Non-pigmented ciliary epithelial cell (primary cell): ENCODE measurements around the gene GPR141.

Experiments used
- DNase-seq: peaks from one replicate; pipeline ENCODE4 v3.0.0-alpha.2; 2010; ENCODE audit warnings: low read depth

The GPR141 gene, protein sequence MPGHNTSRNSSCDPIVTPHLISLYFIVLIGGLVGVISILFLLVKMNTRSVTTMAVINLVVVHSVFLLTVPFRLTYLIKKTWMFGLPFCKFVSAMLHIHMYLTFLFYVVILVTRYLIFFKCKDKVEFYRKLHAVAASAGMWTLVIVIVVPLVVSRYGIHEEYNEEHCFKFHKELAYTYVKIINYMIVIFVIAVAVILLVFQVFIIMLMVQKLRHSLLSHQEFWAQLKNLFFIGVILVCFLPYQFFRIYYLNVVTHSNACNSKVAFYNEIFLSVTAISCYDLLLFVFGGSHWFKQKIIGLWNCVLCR

GRCh38 chr7:37683246-37684120 lies at the start of gene GPR141:
GPR141 (plus strand) TSS chr7:37683766; CDS start chr7:37740394, 56,628 bp downstream.
- DNase-seq: no peak

DNA sequence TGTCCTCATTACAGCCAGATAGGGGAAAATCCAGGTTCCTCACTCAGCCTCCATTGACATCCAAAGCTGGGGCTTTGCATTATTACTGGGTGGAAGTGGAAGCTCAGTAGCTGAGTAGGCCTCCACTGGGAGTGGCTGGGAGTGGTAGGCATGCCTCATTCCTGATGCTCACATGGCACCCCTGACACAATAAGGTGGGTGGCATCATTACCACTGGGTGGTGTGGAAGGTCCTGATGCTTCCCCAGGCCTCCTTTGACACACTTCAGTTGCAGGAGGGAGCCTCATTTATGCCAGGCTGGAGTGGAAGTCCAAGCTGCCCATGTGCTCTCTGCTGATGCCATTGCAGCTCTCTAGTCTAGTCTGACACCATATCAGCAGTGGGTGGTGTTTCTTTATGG lies 48.2 kb upstream of the GPR141 start:
- no peak for DNase-seq

DNA sequence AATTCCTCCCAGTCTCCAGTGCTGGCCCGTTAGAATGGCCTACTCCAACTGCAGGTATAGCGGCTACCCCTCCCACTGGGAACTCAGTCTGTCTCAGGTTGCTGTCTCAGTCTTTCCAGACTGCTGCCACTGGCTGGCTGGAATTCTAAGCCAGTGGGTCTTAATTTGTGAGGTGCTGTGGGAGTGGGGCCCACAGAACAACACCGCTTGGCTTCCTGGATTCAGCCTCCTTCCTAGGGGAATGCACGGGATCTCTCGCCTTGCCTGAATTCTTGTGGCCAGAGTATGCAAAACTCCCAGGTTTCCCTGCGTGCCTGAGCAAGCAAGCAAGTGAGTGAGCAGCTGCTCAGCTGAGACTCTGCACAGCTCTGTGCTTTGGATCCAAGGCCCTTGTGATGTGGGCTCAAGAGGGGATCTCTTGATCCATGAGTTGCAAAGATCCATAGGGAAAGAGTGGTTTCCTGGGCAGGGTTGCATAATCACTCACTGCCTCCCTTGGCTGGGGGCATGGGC lies 41.5 kb upstream of the GPR141 start:
- DNase-seq: no peak

DNA sequence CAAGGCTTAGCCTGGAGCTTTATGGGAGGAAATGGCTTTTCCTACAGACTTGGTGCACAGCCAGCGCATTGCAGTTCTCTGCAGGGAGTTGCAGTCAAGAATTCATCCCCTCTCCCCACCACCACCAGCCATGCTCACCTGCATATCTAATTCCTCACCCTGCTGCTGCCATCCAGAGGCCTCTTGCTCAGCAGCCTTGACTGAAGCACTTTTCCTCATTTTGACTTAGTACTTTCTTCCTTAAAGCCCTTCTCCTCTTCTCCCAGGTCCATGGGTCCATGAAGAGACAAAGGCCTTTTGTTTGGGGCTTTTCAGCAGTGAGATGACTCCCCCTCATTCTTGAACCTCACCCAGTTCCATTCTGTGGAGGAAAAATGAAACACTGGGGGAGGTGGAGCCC lies 39.7 kb upstream of the GPR141 start:
- DNase-seq: no peak

DNA sequence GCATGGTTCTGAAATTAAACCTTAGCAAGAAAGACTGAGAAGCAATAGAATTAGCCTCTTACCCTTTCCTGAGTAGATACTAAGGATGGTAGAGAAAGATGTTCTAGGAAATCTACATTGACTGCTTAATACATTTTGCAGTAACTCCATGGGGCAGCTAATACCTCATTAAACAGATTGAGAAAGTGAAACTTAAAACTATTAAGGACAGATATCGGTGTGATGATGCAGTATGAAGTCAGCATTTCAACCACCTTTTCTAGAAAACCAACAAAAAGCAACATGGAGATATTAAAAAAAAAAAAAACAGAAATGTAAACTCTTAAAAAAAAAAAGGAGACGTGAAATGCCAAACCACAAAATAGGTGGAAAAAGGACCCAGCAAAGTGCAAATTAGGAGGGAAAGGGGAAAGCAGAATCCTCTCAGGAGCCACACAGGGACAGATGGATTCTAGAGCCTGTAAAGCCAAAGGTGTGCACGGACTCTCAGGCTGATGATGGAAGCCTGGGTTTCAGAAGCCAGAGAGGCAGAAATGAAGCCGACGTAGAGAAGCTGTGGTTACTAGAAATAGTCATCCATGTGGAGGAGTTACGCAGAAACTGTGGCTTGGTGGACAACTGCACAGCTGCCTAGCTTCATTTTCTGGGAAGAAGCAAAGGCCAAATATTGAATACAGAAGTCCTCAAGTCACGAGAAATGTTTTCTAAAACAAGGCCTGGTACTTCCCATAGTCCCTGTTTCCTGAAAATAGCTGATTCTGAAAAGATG lies 38.1 kb upstream of the GPR141 start:
- DNase-seq: no peak

DNA sequence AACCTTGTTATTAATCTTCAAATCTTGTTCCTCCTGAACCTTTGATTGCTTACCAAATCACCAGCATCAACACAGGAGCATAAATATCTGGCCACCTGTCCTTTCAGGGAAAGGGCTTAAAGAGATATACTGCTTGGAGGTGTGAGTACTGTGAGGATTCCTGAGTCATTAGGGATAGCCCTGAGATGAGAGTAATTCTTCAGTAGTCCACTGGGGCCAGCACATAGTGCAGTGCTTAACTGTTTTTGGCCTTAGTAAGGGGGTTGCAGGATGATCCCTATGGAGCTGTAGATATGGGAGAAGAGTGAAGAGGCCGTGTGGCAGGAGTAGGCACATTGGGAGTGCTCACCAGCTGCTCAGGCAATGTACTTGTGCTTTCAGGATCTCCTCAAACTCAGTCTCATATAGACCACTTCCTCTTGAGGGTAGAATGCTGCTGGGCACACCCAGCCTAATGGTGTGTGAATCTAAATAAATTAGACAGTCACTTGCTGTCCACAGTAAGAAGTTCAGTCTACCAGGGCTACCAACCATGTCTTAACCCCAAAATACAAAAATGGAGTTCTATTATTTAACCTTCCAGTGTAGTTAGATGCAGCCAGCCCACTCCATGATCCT lies 26.5 kb upstream of the GPR141 start:
- DNase-seq: no peak

DNA sequence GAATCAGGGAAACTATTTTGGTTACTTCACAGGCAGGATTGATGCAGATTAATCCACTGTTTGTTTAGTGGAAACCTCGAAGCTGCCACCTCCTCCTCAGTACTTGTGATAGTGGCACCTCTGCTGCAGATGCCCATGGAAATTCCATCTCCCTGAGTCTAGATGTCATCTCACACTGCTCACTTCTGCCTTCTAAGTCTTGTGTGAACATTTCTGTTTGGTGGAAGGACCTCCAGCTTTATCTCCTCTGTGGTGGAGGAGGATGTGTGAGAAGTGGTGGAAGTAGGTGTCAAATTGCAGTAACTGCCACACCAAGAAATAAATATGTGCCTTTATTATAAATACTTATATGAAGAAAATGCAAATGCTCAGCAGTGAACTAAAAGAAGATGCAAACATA lies 25.8 kb upstream of the GPR141 start:
- DNase-seq: no peak

DNA sequence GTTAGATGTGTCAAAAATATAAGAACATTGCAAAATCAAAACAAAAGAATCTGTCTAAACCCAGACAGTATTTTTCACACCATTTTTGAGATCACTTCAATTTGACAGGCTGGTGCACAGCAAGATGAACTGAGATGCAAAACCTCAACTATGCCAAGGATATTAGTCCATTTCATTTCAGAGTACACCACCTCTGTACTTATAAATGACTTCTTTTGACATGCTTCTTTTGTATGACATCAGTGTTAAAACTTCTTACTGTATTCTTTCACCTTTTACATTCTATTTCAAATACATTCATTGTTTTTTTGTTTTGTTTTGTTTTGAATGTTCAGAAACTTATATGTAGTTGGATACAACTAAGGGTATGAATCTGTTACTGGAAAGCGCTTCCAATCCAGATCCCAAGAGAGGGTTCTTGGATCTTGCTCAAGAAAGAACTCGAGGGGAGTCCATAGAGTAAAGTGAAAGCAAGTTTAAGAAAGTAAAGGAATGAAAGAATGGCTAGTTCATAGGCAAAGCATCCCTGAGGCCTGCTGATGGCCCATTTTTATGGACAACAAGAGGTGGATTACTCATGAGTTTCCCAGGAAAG lies 23.5 kb upstream of the GPR141 start:
- no peak for DNase-seq

DNA sequence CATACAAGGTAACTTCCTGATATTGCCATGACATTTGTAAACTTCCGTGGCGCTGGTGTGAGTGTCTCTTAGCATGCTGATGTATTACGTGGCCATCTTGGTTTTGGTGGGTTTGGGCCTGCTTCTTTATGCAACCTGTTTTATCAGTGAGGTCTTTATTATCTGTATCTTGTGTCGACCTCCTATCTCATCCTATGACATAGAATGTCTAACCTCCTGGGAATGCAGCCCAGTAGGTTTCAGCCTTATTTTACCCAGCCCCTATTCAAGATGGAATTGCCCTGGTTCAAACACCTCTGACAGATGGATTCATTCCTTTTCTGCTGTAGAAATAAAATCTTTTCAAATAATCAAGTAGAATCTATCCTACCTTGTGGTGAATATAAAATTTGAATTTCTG lies 23.0 kb upstream of the GPR141 start:
- no peak for DNase-seq

DNA sequence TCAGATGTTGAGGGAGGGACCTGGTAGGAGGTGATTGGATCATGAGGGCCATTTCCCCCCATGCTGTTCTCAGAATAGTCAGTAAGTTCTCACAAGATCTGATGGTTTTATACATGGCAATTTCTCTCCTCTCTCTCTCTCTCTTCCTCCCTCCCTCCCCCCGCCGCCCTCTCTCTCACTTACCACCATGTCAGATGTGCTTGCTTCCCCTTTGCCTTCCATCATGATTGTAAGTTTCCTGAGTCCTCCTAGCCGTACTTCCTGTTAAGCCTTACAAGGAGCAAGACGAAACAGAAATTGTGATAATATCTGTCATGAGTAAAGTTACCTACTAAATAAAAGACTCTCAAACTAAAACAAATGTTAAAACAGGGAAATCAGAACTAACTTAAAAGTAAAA lies 19.9 kb upstream of the GPR141 start:
- no peak for DNase-seq

DNA sequence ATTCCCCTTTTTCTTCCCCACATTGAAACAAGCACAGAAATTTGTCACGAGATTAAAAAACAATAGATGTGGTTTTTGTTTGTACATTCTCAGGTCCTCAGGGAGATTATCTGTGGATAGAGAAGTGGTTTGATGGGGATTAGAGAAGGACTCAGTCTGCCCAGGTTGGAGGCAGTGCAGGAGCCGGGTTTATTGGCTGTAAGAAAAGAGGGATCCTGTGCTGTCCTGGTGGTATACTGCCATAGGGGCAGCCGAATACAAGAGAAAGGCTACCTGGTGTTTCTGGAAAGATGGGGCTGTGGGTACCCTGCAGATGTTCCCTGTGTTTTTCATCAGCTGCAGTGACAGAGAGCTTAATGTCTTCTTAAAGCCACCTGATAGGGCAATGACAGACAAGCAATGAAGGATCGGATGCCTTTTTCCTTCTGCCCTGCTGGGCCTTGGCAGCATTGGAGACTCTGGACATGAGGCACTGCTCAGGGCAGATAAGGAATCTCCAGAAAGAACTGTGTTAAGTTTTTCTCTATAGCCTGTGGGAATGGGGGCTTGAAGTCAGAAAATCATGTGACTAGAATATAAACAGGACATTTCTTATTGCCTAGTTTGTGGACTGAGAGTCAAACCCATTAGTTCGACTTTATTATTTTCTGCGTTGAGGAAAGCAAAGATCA lies 18.1 kb upstream of the GPR141 start:
- no peak for DNase-seq

GRCh38 chr7:37666026-37666799 lies 17.4 kb upstream of the GPR141 start:
- DNase-seq: no peak

DNA sequence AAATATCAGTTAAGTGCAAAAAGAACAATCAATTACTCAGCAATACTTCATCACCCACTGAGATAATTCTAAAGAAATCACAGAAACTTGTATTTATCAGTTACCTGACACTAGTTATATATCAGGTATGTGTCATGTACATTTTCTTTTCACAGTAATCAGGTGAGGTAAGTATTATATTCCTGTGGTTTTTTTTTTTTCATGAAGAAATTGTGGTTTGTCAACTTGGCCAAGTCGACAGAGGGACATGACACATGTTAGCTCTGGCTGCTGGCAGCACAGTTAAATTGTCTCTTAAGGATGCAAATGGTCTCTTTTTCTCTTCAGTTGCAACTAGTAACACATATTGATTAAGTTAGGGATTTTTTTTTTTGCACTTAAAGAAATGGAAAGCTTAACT lies 13.7 kb upstream of the GPR141 start:
- DNase-seq: no peak

GRCh38 chr7:37670436-37670835 lies 13.1 kb upstream of the GPR141 start:
- DNase-seq: no peak

DNA sequence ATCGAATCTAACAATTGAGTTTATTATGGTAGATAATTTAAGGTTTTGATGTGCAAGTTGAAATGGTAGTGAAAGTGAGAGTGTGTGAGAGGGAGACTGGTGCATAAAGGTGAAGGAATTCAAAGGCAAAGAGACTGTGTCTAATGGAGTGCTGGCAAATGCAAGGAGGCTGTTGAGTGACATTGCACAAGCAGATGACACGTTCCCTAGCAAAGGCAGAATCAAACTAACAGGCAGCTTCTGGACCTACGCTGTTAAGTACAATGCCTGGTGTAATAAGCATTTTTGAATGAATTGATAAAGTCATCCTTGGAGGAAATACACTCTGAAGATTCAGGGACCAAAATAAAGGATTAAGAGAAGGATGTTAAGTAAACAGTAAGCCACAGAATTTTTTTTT lies 11.7 kb upstream of the GPR141 start:
- no peak for DNase-seq

DNA sequence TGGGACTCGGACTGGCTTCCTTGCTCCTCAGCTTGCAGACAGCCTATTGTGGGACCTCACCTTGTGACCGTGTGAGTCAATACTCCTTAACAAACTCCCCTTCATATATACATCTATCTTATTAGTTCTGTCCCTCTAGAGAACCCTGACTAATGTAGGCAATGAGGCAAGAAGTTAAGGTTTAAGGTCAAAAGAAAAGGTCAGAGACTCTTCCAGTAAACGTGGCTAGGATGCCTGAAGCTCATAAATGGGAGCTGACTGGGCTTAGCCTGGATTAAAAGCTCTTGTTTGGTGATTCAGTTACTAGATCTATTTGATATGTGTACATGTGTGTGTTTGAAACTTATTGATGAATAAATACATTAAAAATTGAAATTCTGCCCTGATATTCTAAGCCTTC lies 10.6 kb upstream of the GPR141 start:
- no peak for DNase-seq

GRCh38 chr7:37673523-37673922 lies 10.0 kb upstream of the GPR141 start:
- no peak for DNase-seq

DNA sequence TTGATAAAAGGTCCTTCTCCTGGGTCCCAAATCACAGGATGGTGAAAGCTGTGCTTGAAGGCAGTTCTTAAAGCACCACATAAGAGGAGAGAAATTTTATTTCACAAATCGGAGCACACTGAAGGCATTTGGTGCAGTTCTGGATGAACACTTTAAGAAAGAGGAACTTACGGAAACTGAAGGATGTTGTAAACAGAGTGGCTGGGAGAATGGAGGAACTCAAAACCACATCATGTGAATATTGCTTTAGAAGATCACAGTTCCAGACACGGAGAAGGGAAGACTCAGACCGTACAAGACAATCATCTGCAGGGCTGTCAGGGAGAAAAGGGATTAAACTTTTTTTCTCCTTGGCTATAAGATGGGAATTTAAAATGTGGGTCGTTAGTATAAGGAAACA lies 9.0 kb upstream of the GPR141 start:
- DNase-seq: no peak

DNA sequence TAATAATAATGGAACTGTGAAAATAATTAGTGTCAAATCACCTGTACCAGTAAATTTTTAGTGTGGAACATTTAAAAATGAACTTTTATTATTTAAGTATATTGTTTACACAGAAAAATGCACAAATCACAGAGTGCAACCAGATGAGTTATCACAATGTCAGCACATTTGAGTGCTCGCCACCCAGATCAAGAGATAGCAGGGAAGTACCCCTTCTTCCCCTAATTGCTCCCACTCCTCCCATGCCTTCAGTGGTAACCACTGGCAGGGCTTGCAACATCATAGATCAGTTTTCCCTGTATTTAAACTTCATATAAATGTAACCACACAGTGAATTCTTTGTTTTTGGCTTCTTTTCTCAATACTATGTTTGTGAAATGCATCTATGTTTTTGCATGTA lies 7.8 kb upstream of the GPR141 start:
- DNase-seq: no peak

GRCh38 chr7:37684927-37685326 lies 1.4 kb downstream of the GPR141 start:
- no peak for DNase-seq
